DMS153 treated with DMSO at 0.1 percent for 48 hours (cell line): ENCODE results near the gene SH3RF3.
"Not testable (repeated sequence)": the region's sequence is repeated elsewhere in the genome, so short reads cannot be mapped to it uniquely, and the experiment has no call there.

Experiments used
- DNase-seq: peaks from one replicate; lab custom pipeline; 2025; ENCODE audit not compliant: unreplicated experiment; lab: John Stamatoyannopoulos, UW

SH3RF3 gene

GRCh38 chr2:109128616-109129355 is at the start of gene SH3RF3:
TSS of gene SH3RF3 (plus strand) at chr2:109129205.
- DNase-seq, result no peak

- DNase-seq, result no peak
Observed at GRCh38 chr2:109079590-109079989, 49.4 kb upstream of the SH3RF3 start.

- DNase-seq, result no peak
Observed at GRCh38 chr2:109080109-109080508, 48.9 kb upstream of the SH3RF3 start.

- DNase-seq, result no peak
Observed at GRCh38 chr2:109080757-109081156, 48.2 kb upstream of the SH3RF3 start.

- DNase-seq, result no peak
Observed at GRCh38 chr2:109081374-109081773, 47.6 kb upstream of the SH3RF3 start.

- no peak for DNase-seq
Observed at GRCh38 chr2:109083771-109084170, 45.2 kb upstream of the SH3RF3 start.

- no peak for DNase-seq
Observed at GRCh38 chr2:109084341-109084740, 44.7 kb upstream of the SH3RF3 start.

GRCh38 chr2:109085912-109086742 is 42.9 kb upstream of the SH3RF3 start:
- no peak for DNase-seq

GRCh38 chr2:109086743-109087020 is 42.3 kb upstream of the SH3RF3 start:
- no peak for DNase-seq

- no peak for DNase-seq
Observed at GRCh38 chr2:109087055-109087663, 41.8 kb upstream of the SH3RF3 start.

- DNase-seq, result no peak
Observed at GRCh38 chr2:109089602-109090300, 39.3 kb upstream of the SH3RF3 start.

- DNase-seq, result no peak
Observed at GRCh38 chr2:109091526-109091925, 37.5 kb upstream of the SH3RF3 start.

- DNase-seq, result no peak
Observed at GRCh38 chr2:109094144-109094543, 34.9 kb upstream of the SH3RF3 start.

- DNase-seq, result no peak
Observed at GRCh38 chr2:109098251-109098920, 30.6 kb upstream of the SH3RF3 start.

GRCh38 chr2:109098921-109099273 is 30.1 kb upstream of the SH3RF3 start:
- no peak for DNase-seq

- DNase-seq, result no peak
Observed at GRCh38 chr2:109102588-109103233, 26.3 kb upstream of the SH3RF3 start.

- no peak for DNase-seq
Observed at GRCh38 chr2:109105113-109105512, 23.9 kb upstream of the SH3RF3 start.

- DNase-seq, result no peak
Observed at GRCh38 chr2:109108740-109109139, 20.3 kb upstream of the SH3RF3 start.

- DNase-seq, result no peak
Observed at GRCh38 chr2:109109342-109109741, 19.7 kb upstream of the SH3RF3 start.

- DNase-seq, result no peak
Observed at GRCh38 chr2:109110170-109110569, 18.8 kb upstream of the SH3RF3 start.

- DNase-seq, result not testable (repeated sequence)
Observed at GRCh38 chr2:109117181-109117580, 11.8 kb upstream of the SH3RF3 start.
